ENCODE measurements around the gene IKBKG. TPM values are rescaled to one million over a fixed set of nuclear protein-coding genes. Genes with fewer than 3 reads are reported as not detected.

IKBKG gene
- total RNA-seq, 4 donors from 2014 or later = 14.2 to 43.1 (median 29.0) TPM

GRCh38 chrX:154517101-154517781 lies 30.2 kb upstream of the IKBKG start:
- Histone ChIP-seq H3K27me3 (no peaks in the 10 kb centered on the region), H3K4me1 (peaks cover 0 to 21% (median 5%) of the 10 kb centered on the region in 4 donors), H3K36me3 (no peaks in the 10 kb centered on the region), H3K27ac (peak overlapping the region; percentile 81 to 96 (median 89)), H3K9me3 (no peaks in the 10 kb centered on the region), H3K4me3 (peak overlapping the region; percentile 11 to 81 (median 52))
- no peak for DNase-seq (ENCODE audit: low spot score in 2 of 2)
- TF ChIP-seq EP300 (IDR thresholded peaks at IDR 0.05) (no peak), CTCF (IDR thresholded peaks at IDR 0.05) (no peak), POLR2A (IDR thresholded peaks at IDR 0.05) (no peak)
- WGBS, 2 donors = 13 to 55% methylated on average over 1 to 23 of the region's 25 CpGs

GRCh38 chrX:154519389-154519788 lies 28.0 kb upstream of the IKBKG start:
- Histone ChIP-seq H3K36me3 (no peaks in the 10 kb centered on the region), H3K27me3 (no peaks in the 10 kb centered on the region), H3K4me1 (peaks cover 0 to 21% (median 5%) of the 10 kb centered on the region in 4 donors), H3K9me3 (no peaks in the 10 kb centered on the region), H3K4me3 (no peak overlapping the region), H3K27ac (no peak overlapping the region)
- TF ChIP-seq POLR2A (IDR thresholded peaks at IDR 0.05) (no peak), EP300 (IDR thresholded peaks at IDR 0.05) (no peak), CTCF (IDR thresholded peaks at IDR 0.05) (no peak)
- WGBS, 2 donors = 91 to 97% methylated on average over 8 of the region's 8 CpGs
- no peak for DNase-seq (ENCODE audit: low spot score in 2 of 2)

GRCh38 chrX:154525606-154526490 lies 21.6 kb upstream of the IKBKG start:
- H3K27ac ChIP-seq = peak overlapping the region in 2 of 4 donors; percentile 76 to 86
- no peak for TF ChIP-seq CTCF (IDR thresholded peaks at IDR 0.05)
- WGBS, 2 donors = 86 to 94% methylated on average over 13 to 14 of the region's 14 CpGs

GRCh38 chrX:154526901-154527675 lies 20.3 kb upstream of the IKBKG start:
- no peaks in the 10 kb centered on the region for H3K27me3 ChIP-seq
- peak overlapping the region in 2 of 4 donors; percentile 32 to 44 for H3K4me3 ChIP-seq
- peak in 1 of 2 donors; percentile 25 for TF ChIP-seq POLR2A (IDR thresholded peaks at IDR 0.05)
- peak in 1 of 2 donors; percentile 48 for TF ChIP-seq EP300 (IDR thresholded peaks at IDR 0.05)
- peak; percentile 35 to 66 (median 46) for TF ChIP-seq CTCF (IDR thresholded peaks at IDR 0.05)
- H3K4me1 ChIP-seq = peaks cover 0 to 7% (median 2%) of the 10 kb centered on the region in 4 donors
- WGBS, 2 donors = 8 to 34% methylated on average over 5 to 15 of the region's 15 CpGs
- H3K36me3 ChIP-seq = peaks cover 0 to 5% (median 0%) of the 10 kb centered on the region in 3 donors
- H3K27ac ChIP-seq = peak overlapping the region in 3 of 4 donors; percentile 68 to 86 (median 76)
- peak; percentile 61 to 73 for DNase-seq (ENCODE audit: low spot score in 2 of 2)
- no peaks in the 10 kb centered on the region for H3K9me3 ChIP-seq

More at GRCh38 chrX:154525606-154526490, 21.6 kb upstream of the IKBKG start:
- Histone ChIP-seq H3K9me3 (no peaks in the 10 kb centered on the region), H3K36me3 (no peaks in the 10 kb centered on the region), H3K4me1 (peaks cover 0 to 7% (median 2%) of the 10 kb centered on the region in 4 donors), H3K27me3 (no peaks in the 10 kb centered on the region), H3K4me3 (no peak overlapping the region)
- DNase-seq (ENCODE audit: low spot score in 2 of 2) = no peak
